Breast epithelium (tissue), 4 donors: ENCODE data around the gene THBS2. TPM values are rescaled to one million over a fixed set of nuclear protein-coding genes. Genes with fewer than 3 reads are reported as not detected.
A peak's percentile ranks its signal among the peaks of the same experiment; 100 is the strongest.

ENCODE experiments used
- DNase-seq, 2 donors: peaks; one replicate each; pipeline ENCODE4 v3.0.0-alpha.2; 2019; ENCODE audit warnings: low spot score in 2 of 2
- H3K27ac ChIP-seq, 2 donors: fragments of 200-600 bp; sonication (generic) in 1 of 2; one replicate each; pipeline ENCODE4 v1.5.1; 2016 to 2019; ENCODE audit warnings: mild to moderate bottlenecking in 1 of 2
- H3K27me3 ChIP-seq, 2 donors: fragments of 200-600 bp; sonication (generic) in 1 of 2; one replicate each; pipeline versions ENCODE4 v1.5.1 to v1.6.0; 2017 to 2019; ENCODE audit warnings: control low read depth in 1 of 2, mild to moderate bottlenecking in 1 of 2
- H3K36me3 ChIP-seq: fragments of 200-600 bp; one replicate; pipeline ENCODE4 v1.5.1; 2019
- H3K4me1 ChIP-seq, 2 donors: fragments of 200-600 bp; sonication (generic); one replicate each; pipeline ENCODE4 v1.5.1; 2016 to 2019; ENCODE audit warnings: control low read depth in 1 of 2
- H3K4me3 ChIP-seq, 3 donors: fragments of 200-600 bp; sonication (generic); 1 replicate in 2 of 3; 2 replicates in 1 of 3; pipeline ENCODE4 v1.5.1; 2016 to 2019; ENCODE audit warnings: mild to moderate bottlenecking in 3 of 3, moderate library complexity in 2 of 3
- H3K9me3 ChIP-seq, 2 donors: fragments of 200-600 bp; sonication (generic) in 1 of 2; one replicate each; pipeline ENCODE4 v1.5.1; 2016 to 2019; ENCODE audit warnings: control low read depth in 1 of 2
- POLR2A ChIP-seq: fragments of 450-650 bp; IDR thresholded peaks from one replicate; pipeline ENCODE4 v1.6.1; 2016; ENCODE audit warnings: antibody characterized with exemption, mild to moderate bottlenecking, moderate library complexity
- POLR2AphosphoS5 ChIP-seq, 3 donors: sonication (generic); formaldehyde crosslinking; IDR thresholded peaks; one replicate each; pipeline ENCODE4 v1.6.1; 2017; ENCODE audit warnings: antibody characterized with exemption in 3 of 3
- intact Hi-C: fragments of 100-400 bp; cut with DNase I; formaldehyde crosslinking; loops from one replicate; pipeline ENCODE4 v1.15.1; 2023; ENCODE audit warnings: low total_unique reads
- total RNA-seq, 3 donors: library from RNA; depleted of rRNA; stranded (reverse); fragments of >200 nt; gene quantifications; one replicate each; pipeline ENCODE4 v1.1.0, GENCODE V29; 2016
- TF ChIP-seq, protein P1 (sequence below), 3 donors: fragments of 450-650 bp; IDR thresholded peaks; one replicate each; pipeline ENCODE4 v1.5.1; 2016 to 2017; ENCODE audit warnings: antibody characterized with exemption in 3 of 3, mild to moderate bottlenecking in 3 of 3, moderate library complexity in 3 of 3

THBS2 gene
- total RNA-seq, 3 donors from 2014 or later: 31.9 to 145 (median 73.0) TPM

- intact Hi-C loops: no loop called here
- Histone ChIP-seq H3K36me3 (no peaks in the 10 kb centered on the region), H3K9me3 (no peaks in the 10 kb centered on the region), H3K27me3 (no peaks in the 10 kb centered on the region), H3K27ac (peak overlapping the region in 1 of 2 donors; percentile 71), H3K4me1 (peaks cover 0 to 3% of the 10 kb centered on the region in 2 donors), H3K4me3 (no peak overlapping the region)
- DNase-seq: no peak
- TF ChIP-seq POLR2A: no peak
- TF ChIP-seq, protein P1, sequence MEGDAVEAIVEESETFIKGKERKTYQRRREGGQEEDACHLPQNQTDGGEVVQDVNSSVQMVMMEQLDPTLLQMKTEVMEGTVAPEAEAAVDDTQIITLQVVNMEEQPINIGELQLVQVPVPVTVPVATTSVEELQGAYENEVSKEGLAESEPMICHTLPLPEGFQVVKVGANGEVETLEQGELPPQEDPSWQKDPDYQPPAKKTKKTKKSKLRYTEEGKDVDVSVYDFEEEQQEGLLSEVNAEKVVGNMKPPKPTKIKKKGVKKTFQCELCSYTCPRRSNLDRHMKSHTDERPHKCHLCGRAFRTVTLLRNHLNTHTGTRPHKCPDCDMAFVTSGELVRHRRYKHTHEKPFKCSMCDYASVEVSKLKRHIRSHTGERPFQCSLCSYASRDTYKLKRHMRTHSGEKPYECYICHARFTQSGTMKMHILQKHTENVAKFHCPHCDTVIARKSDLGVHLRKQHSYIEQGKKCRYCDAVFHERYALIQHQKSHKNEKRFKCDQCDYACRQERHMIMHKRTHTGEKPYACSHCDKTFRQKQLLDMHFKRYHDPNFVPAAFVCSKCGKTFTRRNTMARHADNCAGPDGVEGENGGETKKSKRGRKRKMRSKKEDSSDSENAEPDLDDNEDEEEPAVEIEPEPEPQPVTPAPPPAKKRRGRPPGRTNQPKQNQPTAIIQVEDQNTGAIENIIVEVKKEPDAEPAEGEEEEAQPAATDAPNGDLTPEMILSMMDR (IDR thresholded peaks at IDR 0.05): no peak
- no peak for TF ChIP-seq POLR2AphosphoS5 (IDR thresholded peaks at IDR 0.05)
Measured at GRCh38 chr6:169168302-169168630, 85.4 kb downstream of the THBS2 start.

DNA sequence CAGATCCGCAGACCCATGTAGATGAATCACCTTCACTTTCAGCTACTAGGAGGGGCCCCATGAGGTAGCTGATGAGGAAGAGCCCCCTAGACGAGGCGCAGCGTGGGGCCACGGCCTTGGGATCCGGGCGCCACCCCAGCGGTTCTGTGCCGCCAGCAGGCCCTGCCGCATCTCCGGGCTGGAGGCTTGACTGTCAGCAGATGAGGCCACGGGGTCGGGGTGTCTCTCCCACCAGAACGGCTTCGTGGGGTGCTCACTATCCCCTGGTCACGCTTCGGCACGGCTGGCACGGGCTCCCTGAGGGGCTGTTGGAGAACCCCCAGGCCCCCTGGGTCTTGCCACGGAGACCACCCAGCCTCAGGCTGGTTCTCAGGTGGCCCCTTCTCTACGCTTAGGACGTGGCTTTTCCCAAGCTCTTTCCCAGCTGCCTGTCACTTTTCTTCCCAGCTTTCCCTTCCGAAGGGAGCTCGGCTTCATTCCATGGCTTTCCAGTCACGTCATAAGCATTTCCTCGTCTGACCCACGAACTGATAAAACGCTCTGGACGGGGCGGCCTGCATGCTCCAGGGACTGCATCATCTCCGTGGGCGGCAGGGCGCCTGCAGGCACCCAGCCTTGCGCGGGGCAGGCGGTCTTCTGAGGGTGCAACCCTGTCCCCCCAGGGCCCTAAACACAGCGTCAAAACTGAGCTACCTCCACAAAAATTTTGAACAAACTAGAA is 85.9 kb downstream of the THBS2 start:
- H3K4me1 ChIP-seq: peaks cover 0 to 4% of the 10 kb centered on the region in 2 donors
- no peak overlapping the region for H3K4me3 ChIP-seq
- intact Hi-C loops: no loop called here
- no peaks in the 10 kb centered on the region for H3K9me3 ChIP-seq
- DNase-seq: no peak
- peak overlapping the region; percentile 25 to 71 for H3K27ac ChIP-seq
- no peaks in the 10 kb centered on the region for H3K27me3 ChIP-seq
- TF ChIP-seq POLR2A (no peak), POLR2AphosphoS5 (IDR thresholded peaks at IDR 0.05) (no peak)
- TF ChIP-seq, protein P1 (IDR thresholded peaks at IDR 0.05): no peak
- H3K36me3 ChIP-seq: no peaks in the 10 kb centered on the region

- DNase-seq: no peak
- intact Hi-C loops: no loop called here
- Histone ChIP-seq H3K27ac (peak overlapping the region in 1 of 2 donors; percentile 71), H3K4me3 (no peak overlapping the region), H3K9me3 (no peaks in the 10 kb centered on the region), H3K27me3 (no peaks in the 10 kb centered on the region), H3K4me1 (peaks cover 0 to 4% of the 10 kb centered on the region in 2 donors), H3K36me3 (no peaks in the 10 kb centered on the region)
- TF ChIP-seq POLR2A (no peak), POLR2AphosphoS5 (IDR thresholded peaks at IDR 0.05) (no peak)
- TF ChIP-seq, protein P1 (IDR thresholded peaks at IDR 0.05): no peak
Measured at GRCh38 chr6:169166896-169167580, 86.6 kb downstream of the THBS2 start.
